Thoracic aorta (tissue), 2 donors: ENCODE measurements around the gene AKAP5. TPM values are rescaled to one million over a fixed set of nuclear protein-coding genes. Genes with fewer than 3 reads are reported as not detected.

ENCODE experiments used
- ATAC-seq: fragments of 150-250 bp; one replicate; pipeline ENCODE4 v1.8.0; 2017; ENCODE audit warnings: low read depth; ENCODE audit not compliant: insufficient number of reproducible peaks, low FRiP score
- DNase-seq: peaks from one replicate; pipeline ENCODE4 v3.0.0-alpha.2; 2020; ENCODE audit warnings: low spot score
- H3K27ac ChIP-seq, 2 donors: fragments of 200-600 bp; sonication (generic); 1 replicate in 1 of 2; 2 replicates in 1 of 2; pipeline ENCODE4 v1.5.1; 2016; ENCODE audit warnings: mild to moderate bottlenecking in 2 of 2, moderate library complexity in 2 of 2
- H3K27me3 ChIP-seq: fragments of 200-600 bp; sonication (generic); replicated peaks from 2 replicates; pipeline ENCODE4 v1.6.0; 2016; ENCODE audit warnings: mild to moderate bottlenecking; ENCODE audit not compliant: insufficient read depth
- H3K36me3 ChIP-seq: fragments of 200-600 bp; sonication (generic); one replicate; pipeline ENCODE4 v1.5.1; 2016
- H3K4me1 ChIP-seq, 2 donors: fragments of 200-600 bp; sonication (generic); 1 replicate in 1 of 2; 2 replicates in 1 of 2; pipeline versions ENCODE4 v1.5.1 to v1.6.0; 2016; ENCODE audit warnings: low read depth in 2 of 2, mild to moderate bottlenecking in 1 of 2; ENCODE audit not compliant: control insufficient read depth in 1 of 2
- H3K4me3 ChIP-seq: fragments of 200-600 bp; sonication (generic); 2 replicates; pipeline ENCODE4 v1.5.1; 2016; ENCODE audit warnings: mild to moderate bottlenecking
- H3K9me3 ChIP-seq: fragments of 200-600 bp; sonication (generic); 2 replicates; pipeline ENCODE4 v1.5.1; 2016
- total RNA-seq, 2 donors: library from RNA; depleted of rRNA; stranded (reverse); fragments of >200 nt; gene quantifications; one replicate each; pipeline versions ENCODE4 v1.1.0 to v1.2.3, GENCODE V29; 2016
- TF ChIP-seq, protein P1 (sequence below): fragments of 200-600 bp; sonication (generic); IDR thresholded peaks from one replicate; pipeline ENCODE4 v1.5.1; 2019; ENCODE audit warnings: antibody characterized with exemption

The AKAP5 gene
- total RNA-seq, 2 donors from 2014 or later, result 2.8 to 4.3 TPM

DNA sequence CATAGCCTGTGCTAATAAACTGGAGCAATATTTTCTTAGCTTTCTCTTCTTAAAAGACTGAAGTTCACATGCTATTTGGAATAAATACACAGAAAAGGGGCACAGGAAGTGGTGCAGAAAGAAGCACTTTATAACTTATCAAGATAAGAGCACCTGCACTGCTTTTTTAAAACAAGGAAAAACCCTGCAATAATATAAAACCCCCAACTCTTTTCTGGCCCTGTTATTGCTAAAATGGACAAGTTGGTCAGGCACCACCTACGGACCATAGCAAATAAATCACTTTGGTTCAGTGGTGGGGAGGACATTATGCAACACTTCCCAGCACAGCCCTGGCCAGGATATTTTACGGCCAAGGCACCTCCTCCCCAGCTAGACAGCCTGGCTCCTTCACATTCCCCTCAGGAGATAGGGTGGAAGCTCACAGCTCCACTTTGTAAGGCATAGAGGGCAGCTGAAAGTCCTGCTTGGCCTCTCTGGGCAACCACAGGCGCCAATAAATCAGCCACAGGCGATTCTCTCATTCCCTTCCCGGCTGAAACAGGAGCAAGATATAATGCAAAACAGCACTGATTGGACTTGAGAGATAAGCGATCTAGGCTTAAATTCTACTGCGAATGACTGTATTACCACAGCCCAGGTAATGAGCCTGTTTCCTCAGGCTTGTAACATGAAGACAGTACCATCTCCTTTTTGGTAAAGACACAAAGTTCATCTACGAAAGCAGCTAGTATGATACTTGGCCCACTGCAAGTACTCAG lies 36.3 kb downstream of the AKAP5 start:
- Histone ChIP-seq H3K4me3 (peak overlapping the region; percentile 98), H3K27ac (peak overlapping the region; percentile 100), H3K27me3 (no peaks in the 10 kb centered on the region), H3K4me1 (peaks cover 29 to 41% of the 10 kb centered on the region in 2 donors), H3K36me3 (no peaks in the 10 kb centered on the region), H3K9me3 (no peaks in the 10 kb centered on the region)
- DNase-seq (no peak), ATAC-seq (peak; percentile 27)
- TF ChIP-seq, protein P1, sequence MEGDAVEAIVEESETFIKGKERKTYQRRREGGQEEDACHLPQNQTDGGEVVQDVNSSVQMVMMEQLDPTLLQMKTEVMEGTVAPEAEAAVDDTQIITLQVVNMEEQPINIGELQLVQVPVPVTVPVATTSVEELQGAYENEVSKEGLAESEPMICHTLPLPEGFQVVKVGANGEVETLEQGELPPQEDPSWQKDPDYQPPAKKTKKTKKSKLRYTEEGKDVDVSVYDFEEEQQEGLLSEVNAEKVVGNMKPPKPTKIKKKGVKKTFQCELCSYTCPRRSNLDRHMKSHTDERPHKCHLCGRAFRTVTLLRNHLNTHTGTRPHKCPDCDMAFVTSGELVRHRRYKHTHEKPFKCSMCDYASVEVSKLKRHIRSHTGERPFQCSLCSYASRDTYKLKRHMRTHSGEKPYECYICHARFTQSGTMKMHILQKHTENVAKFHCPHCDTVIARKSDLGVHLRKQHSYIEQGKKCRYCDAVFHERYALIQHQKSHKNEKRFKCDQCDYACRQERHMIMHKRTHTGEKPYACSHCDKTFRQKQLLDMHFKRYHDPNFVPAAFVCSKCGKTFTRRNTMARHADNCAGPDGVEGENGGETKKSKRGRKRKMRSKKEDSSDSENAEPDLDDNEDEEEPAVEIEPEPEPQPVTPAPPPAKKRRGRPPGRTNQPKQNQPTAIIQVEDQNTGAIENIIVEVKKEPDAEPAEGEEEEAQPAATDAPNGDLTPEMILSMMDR, result peak; percentile 13

DNA sequence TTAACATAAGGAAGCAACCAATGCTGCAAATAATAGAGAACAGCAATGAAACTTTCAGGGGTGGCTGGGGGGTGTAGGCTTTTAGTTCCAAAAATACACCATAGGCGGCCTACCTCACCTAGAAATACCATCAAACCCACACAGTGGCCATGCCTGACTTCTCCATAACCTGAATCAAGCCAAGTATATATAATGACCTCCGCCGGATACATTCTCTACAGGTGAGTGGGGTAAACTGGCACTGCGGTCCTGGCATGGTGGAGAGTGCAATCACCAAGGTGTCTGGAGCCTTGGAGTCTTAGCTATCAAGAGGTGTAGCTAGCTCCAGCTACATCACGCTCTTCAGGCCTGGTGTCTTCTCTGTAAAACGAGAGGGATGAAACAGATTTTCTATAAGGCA lies 37.2 kb downstream of the AKAP5 start:
- ATAC-seq, result no peak
- Histone ChIP-seq H3K27ac (peak overlapping the region; percentile 100), H3K4me3 (peak overlapping the region; percentile 98), H3K9me3 (no peaks in the 10 kb centered on the region), H3K36me3 (no peaks in the 10 kb centered on the region), H3K27me3 (no peaks in the 10 kb centered on the region), H3K4me1 (peaks cover 36 to 50% of the 10 kb centered on the region in 2 donors)
- TF ChIP-seq, protein P1, result no peak
- DNase-seq, result no peak

DNA sequence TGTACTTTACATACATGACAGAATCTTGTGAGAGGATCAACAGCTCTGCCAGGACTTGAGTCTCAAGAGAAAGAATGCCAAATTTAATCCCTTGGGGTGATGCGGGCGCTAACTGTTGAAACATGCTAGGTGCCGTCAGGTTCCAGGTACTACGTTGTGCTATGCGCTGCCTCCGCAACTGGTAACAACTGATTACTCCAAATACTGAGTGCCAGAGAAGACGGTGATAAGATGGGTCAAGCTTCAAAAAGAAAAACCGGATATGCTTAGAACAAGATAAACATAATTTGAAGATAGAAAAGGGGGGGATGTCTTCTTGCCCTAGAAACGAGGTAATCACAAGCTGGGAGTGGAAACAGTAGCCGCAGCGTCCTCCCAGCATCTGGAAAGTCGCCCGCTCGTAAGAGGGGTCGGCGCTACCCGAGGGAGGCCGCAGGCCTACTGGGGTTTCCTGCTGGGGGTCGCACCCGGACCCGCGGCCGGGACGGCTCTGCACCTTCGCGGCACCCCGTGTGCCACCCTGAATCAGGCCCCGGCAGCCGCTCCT lies 37.7 kb downstream of the AKAP5 start:
- ATAC-seq (no peak), DNase-seq (no peak)
- peak overlapping the region; percentile 100 for H3K27ac ChIP-seq
- no peaks in the 10 kb centered on the region for H3K9me3 ChIP-seq
- H3K27me3 ChIP-seq, result no peaks in the 10 kb centered on the region
- H3K36me3 ChIP-seq, result no peaks in the 10 kb centered on the region
- TF ChIP-seq, protein P1, result no peak
- H3K4me1 ChIP-seq, result peaks cover 41 to 55% of the 10 kb centered on the region in 2 donors
- peak overlapping the region; percentile 98 for H3K4me3 ChIP-seq

DNA sequence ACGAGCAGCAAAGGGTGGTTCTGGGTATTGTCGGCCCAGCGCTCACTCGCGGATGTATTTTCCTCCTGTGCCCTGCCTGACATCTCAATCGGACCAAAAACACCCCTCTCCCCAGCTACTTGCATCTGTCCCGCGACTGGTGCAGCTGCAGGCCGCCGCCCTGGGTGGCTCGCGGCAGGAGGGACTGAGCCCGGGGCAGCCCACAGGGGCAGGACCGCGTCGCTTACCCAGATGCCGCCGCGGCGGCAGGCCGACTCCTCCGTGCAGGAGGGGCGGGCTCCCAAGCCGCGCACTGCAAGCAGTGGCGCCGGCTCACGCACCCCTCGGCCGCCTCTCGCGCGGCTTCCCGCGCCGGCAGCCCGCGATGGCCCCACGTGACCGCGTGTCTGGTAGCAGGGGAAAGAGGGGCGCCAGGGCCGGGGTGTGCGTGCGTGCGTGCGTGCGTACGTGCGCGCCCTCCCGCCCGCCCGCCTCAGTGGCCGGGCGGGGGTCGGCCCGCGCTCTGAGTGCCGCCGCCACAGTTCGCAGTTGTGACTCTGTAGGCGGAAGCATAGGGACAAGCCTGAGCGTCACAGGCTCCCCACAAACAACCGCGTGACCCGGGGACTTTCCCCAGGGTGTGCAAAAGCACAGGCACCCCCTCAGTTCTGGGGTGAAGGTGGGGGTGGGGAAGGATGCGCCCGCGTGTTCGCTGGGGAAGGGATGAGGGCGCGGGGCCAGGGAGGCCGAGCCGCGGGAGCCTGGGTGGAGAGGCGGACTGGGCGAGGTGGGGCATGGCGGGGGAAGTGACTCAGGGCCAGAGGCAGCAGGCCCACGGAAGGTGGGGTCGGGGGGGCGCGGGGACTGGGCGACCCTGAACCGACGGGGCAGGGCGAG lies 38.4 kb downstream of the AKAP5 start, which contains the start of gene ZBTB25:
TSS of gene ZBTB25 (minus strand) at position 405 of the 876 bp plus-strand sequence. CDS start 13,305 bp downstream, outside the sequence.
- H3K27me3 ChIP-seq, result no peaks in the 10 kb centered on the region
- H3K36me3 ChIP-seq, result no peaks in the 10 kb centered on the region
- H3K4me1 ChIP-seq, result peaks cover 47 to 61% of the 10 kb centered on the region in 2 donors
- DNase-seq, result peak; percentile 73
- peak within 1 kb of the TSS; percentile 98 for H3K4me3 ChIP-seq
- H3K27ac ChIP-seq, result peak within 1 kb of the TSS; percentile 100
- no peaks in the 10 kb centered on the region for H3K9me3 ChIP-seq
- ATAC-seq, result peak; percentile 63
- TF ChIP-seq, protein P1, result no peak
